Vagina (tissue), 2 donors: Measurements from ENCODE around the gene VCP. TPM values are rescaled to one million over a fixed set of nuclear protein-coding genes. Genes with fewer than 3 reads are reported as not detected.

Experiments
- DNase-seq, 2 donors: peaks; one replicate each; pipeline ENCODE4 v3.0.0-alpha.2; 2017; ENCODE audit errors: extremely low spot score in 2 of 2
- H3K27ac ChIP-seq: fragments of 200-600 bp; sonication (generic); one replicate; pipeline ENCODE4 v1.5.1; 2019
- H3K27me3 ChIP-seq: fragments of 200-600 bp; sonication (generic); one replicate; pipeline ENCODE4 v1.5.1; 2019
- H3K36me3 ChIP-seq, 2 donors: fragments of 200-600 bp; sonication (generic); one replicate each; pipeline ENCODE4 v1.5.1; 2017 to 2019
- H3K4me1 ChIP-seq: fragments of 200-600 bp; sonication (generic); one replicate; pipeline ENCODE4 v1.5.1; 2019
- H3K4me3 ChIP-seq, 2 donors: fragments of 200-600 bp; sonication (generic); 1 replicate in 1 of 2; 2 replicates in 1 of 2; pipeline ENCODE4 v1.5.1; 2016 to 2019
- H3K9me3 ChIP-seq: fragments of 200-600 bp; sonication (generic); one replicate; pipeline ENCODE4 v1.5.1; 2019
- CTCF ChIP-seq, 3 experiments: fragments of 450-650 bp in 2 of 3; fragments of 200-600 bp in 1 of 3; sonication (generic) in 1 of 3; IDR thresholded peaks; one replicate each; pipeline ENCODE4 v1.5.1; 2017 to 2019; ENCODE audit warnings: antibody characterized with exemption in 3 of 3, mild to moderate bottlenecking in 2 of 3, moderate library complexity in 2 of 3
- POLR2A ChIP-seq, 2 donors: fragments of 450-650 bp; IDR thresholded peaks; one replicate each; pipeline ENCODE4 v1.6.1; 2017; ENCODE audit warnings: antibody characterized with exemption in 2 of 2, mild to moderate bottlenecking in 2 of 2, moderate library complexity in 2 of 2
- POLR2AphosphoS5 ChIP-seq, 2 donors: sonication (generic); formaldehyde crosslinking; IDR thresholded peaks; one replicate each; pipeline ENCODE4 v1.9.0; 2017; ENCODE audit warnings: antibody characterized with exemption in 2 of 2, mild to moderate bottlenecking in 2 of 2, low read depth in 1 of 2; ENCODE audit not compliant: insufficient read depth in 1 of 2
- intact Hi-C: fragments of 100-400 bp; cut with DNase I; formaldehyde crosslinking; loops from one replicate; pipeline ENCODE4 v1.15.1; 2023
- total RNA-seq: library from RNA; depleted of rRNA; stranded (reverse); fragments of >200 nt; gene quantifications from one replicate; pipeline ENCODE4 v1.2.3, GENCODE V29; 2016

VCP gene
- total RNA-seq, 1 donor from 2014 or later = 130 TPM

- no peaks in the 10 kb centered on the region for H3K9me3 ChIP-seq
- no peaks in the 10 kb centered on the region for H3K27me3 ChIP-seq
- no peak overlapping the region for H3K4me3 ChIP-seq
- peaks cover 0 to 6% of the 10 kb centered on the region in 2 donors for H3K36me3 ChIP-seq
- no peaks in the 10 kb centered on the region for H3K4me1 ChIP-seq
- no peak for DNase-seq
- TF ChIP-seq POLR2AphosphoS5 (IDR thresholded peaks at IDR 0.05; ENCODE audit: insufficient read depth in 1 of 2, low read depth in 1 of 2) (no peak), POLR2A (IDR thresholded peaks at IDR 0.05) (no peak), CTCF (IDR thresholded peaks at IDR 0.05) (no peak)
- intact Hi-C loops = no loop called here
- no peak overlapping the region for H3K27ac ChIP-seq
These were observed 29.4 kb downstream of the VCP start for GRCh38 chr9:35042891-35043545.

- Histone ChIP-seq H3K36me3 (no peaks in the 10 kb centered on the region), H3K27me3 (no peaks in the 10 kb centered on the region), H3K27ac (no peak overlapping the region), H3K9me3 (no peaks in the 10 kb centered on the region), H3K4me3 (no peak overlapping the region), H3K4me1 (no peaks in the 10 kb centered on the region)
- intact Hi-C loops = no loop called here
- TF ChIP-seq POLR2A (IDR thresholded peaks at IDR 0.05) (no peak), POLR2AphosphoS5 (IDR thresholded peaks at IDR 0.05; ENCODE audit: insufficient read depth in 1 of 2, low read depth in 1 of 2) (no peak), CTCF (IDR thresholded peaks at IDR 0.05) (no peak)
- DNase-seq = no peak
These were observed 30.3 kb downstream of the VCP start for GRCh38 chr9:35042081-35042604.

DNA sequence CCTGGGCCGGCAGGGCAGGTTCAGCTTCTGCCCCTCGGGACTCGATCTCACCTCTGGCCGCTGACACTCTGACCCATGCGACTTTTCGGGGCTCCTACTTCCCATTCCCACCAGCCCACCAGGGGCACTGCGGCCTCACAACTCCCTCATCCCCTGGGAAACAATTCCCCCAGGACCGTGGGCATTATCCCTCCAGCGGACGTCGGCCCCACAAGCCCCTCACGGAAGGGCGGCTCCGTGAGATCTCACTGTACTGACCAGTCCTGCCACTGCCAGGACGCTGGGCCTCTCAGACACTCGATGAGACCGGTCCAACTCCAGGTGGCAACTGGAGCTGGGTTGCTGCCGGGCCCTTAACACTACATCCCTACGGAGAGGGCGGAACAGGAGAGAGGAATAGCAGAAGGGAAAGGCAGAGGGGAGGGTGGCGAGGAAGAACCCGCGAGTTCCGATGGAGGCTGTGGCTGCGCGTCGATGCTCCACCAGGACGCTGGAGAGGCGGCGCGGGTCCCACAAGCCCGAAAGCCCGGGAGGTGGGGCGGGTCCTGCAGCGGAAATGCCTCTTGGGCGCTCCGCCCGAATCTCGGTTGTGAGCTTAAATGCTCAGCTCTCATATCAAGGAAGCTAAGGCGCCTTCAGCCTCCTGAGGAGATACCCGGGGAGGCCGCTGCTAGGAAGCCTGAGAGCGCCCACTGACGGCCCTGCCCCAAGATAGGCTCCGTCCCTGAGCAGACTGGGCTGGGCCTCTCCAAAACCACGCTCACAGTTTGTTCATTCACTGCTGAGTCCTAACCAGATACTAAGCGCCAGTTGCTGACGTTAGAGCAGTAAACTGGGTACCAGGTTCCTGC, 36.3 kb downstream of the VCP start:
- Histone ChIP-seq H3K27ac (peak overlapping the region; percentile 28), H3K27me3 (no peaks in the 10 kb centered on the region), H3K4me1 (peaks cover 10% of the 10 kb centered on the region), H3K4me3 (peak overlapping the region; percentile 30 to 31), H3K36me3 (peaks cover 0 to 6% of the 10 kb centered on the region in 2 donors), H3K9me3 (no peaks in the 10 kb centered on the region)
- no peak for DNase-seq
- TF ChIP-seq POLR2A (IDR thresholded peaks at IDR 0.05) (no peak), CTCF (IDR thresholded peaks at IDR 0.05) (no peak), POLR2AphosphoS5 (IDR thresholded peaks at IDR 0.05; ENCODE audit: insufficient read depth in 1 of 2, low read depth in 1 of 2) (no peak)
- intact Hi-C loops = loop anchor here (5.0 kb wide), 1 partner anchor 899 kb away; no protein-coding TSS in a partner anchor

DNA sequence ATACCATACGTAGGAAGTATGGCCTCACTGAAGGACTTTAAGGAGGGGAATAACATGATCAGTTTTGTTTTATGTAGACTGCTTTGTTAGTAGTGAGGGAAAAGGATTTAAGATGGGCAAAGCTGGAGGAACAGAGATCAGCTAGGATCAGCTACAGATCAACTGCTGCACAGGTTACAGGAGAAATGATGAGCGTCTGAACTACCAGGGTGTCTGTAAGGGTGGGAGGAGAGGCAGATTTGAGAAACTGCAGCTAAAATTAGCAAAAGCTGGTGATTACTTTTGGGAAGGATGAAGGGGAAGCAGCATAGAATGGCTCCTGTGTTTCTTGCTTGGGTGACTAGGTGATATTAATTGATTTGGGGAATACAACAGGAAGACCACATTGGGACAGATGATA, 39.3 kb downstream of the VCP start:
- intact Hi-C loops = no loop called here
- DNase-seq = no peak
- no peaks in the 10 kb centered on the region for H3K27me3 ChIP-seq
- peaks cover 0 to 6% of the 10 kb centered on the region in 2 donors for H3K36me3 ChIP-seq
- no peak for TF ChIP-seq POLR2A (IDR thresholded peaks at IDR 0.05)
- no peak for TF ChIP-seq POLR2AphosphoS5 (IDR thresholded peaks at IDR 0.05; ENCODE audit: insufficient read depth in 1 of 2, low read depth in 1 of 2)
- H3K4me1 ChIP-seq = peaks cover 10% of the 10 kb centered on the region
- no peak overlapping the region for H3K27ac ChIP-seq
- no peak overlapping the region for H3K4me3 ChIP-seq
- H3K9me3 ChIP-seq = no peaks in the 10 kb centered on the region

- Histone ChIP-seq H3K27ac (no peak overlapping the region), H3K36me3 (peaks cover 0 to 6% of the 10 kb centered on the region in 2 donors), H3K27me3 (no peaks in the 10 kb centered on the region), H3K9me3 (no peaks in the 10 kb centered on the region), H3K4me1 (peaks cover 12% of the 10 kb centered on the region), H3K4me3 (no peak overlapping the region)
- intact Hi-C loops = no loop called here
- no peak for DNase-seq
- TF ChIP-seq POLR2A (IDR thresholded peaks at IDR 0.05) (no peak), POLR2AphosphoS5 (IDR thresholded peaks at IDR 0.05; ENCODE audit: insufficient read depth in 1 of 2, low read depth in 1 of 2) (no peak), CTCF (IDR thresholded peaks at IDR 0.05) (no peak)
These were observed 42.6 kb downstream of the VCP start for GRCh38 chr9:35029852-35030251.
